ENCODE results near the gene CACNB3.
"Not testable (repeated sequence)": the region's sequence is repeated elsewhere in the genome, so short reads cannot be mapped to it uniquely, and the experiment has no call there.

The CACNB3 gene

DNA sequence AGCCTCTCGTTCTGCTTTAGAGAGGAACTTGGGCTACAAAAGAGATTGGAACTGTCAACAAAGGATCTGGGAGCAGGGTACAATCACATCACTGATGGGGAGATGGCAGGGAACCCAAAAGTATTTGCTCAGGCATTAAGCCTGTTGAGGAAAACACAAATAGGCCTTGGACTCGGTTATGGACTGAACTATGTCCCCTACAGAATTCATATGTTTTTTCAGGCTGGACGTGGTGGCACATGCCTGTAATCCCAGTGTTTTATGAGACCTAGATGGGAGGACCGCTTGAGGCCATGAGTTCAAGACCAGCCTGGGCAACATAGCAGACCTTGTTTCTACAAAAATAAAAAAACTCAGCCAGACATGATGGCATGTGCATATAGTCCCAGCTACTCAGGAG is 19.8 kb downstream of the CACNB3 start:
- Histone ChIP-seq H3K27ac (no peak overlapping the region), H3K4me1 (ENCODE audit: control insufficient read depth in 1 of 2, insufficient read depth in 1 of 2, low read depth in 1 of 2, low read length in 1 of 2) (no peaks in the 10 kb centered on the region), H3K36me3 (peaks cover 93% of the 10 kb centered on the region), H3K4me3 (ENCODE audit: low read depth in 1 of 2, low read length in 1 of 2) (no peak overlapping the region), H3K27me3 (no peaks in the 10 kb centered on the region), H3K9me3 (no peaks in the 10 kb centered on the region)
- TF ChIP-seq CTCF (IDR thresholded peaks at IDR 0.05): no peak

- not testable (repeated sequence) for H3K4me1 ChIP-seq (ENCODE audit: control insufficient read depth in 1 of 2, insufficient read depth in 1 of 2, low read depth in 1 of 2, low read length in 1 of 2); H3K27me3 ChIP-seq; H3K9me3 ChIP-seq; H3K4me3 ChIP-seq (ENCODE audit: low read depth in 1 of 2, low read length in 1 of 2); H3K27ac ChIP-seq
- peaks cover 88% of the 10 kb centered on the region for H3K36me3 ChIP-seq
These were observed 23.7 kb downstream of the CACNB3 start for GRCh38 chr12:48842021-48842420.

DNA sequence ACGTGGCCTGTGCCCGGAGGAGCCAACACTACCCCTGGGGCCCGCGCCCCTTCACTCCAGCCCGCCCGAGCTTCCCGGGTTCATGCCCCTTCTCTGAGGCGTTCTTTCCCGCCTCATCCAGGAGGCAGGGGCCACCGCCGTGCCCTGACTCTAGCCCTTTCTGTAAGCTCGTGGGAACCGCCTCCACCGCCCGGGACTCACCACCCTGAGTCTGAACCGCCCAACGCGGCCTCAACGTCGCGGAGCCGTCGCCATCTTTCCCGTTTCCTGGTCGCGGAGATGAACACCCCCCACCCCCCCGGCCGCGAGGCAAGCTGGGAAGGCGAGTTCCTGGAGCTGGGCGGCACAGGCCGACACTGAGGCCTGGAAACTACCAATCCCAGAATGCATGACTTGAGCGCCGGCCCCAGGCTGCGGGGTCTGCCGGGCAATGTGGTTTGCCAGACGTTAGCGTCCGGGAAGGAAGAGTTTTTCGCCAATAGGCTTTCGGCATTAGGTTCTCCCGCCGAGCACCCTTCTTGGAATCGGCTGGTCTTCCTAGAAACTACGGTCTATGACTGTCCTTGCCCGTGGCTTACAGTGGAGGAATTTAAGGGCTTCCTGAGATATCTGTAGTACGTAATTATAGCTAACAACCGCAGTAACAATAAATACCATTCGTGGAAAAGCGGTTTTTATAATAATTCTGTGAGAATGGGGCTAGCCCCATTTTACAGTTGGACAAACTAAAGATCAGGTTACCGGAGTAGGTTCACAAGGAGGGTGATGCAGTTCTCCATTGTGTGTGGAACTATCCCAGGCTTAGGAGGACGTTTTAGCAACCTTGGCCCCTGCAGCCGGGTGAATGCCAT is 33.8 kb downstream of the CACNB3 start, which contains the start of gene DDX23:
DDX23 (minus strand) TSS at position 281 of the 851 bp plus-strand sequence. CDS start 6,381 bp downstream, outside the sequence.
- peak; percentile 48 for TF ChIP-seq CTCF (IDR thresholded peaks at IDR 0.05)
- Histone ChIP-seq H3K27me3 (peaks cover 6% of the 10 kb centered on the region), H3K4me3 (ENCODE audit: low read depth in 1 of 2, low read length in 1 of 2) (peak within 1 kb of the TSS; percentile 81 to 87), H3K36me3 (peaks cover under 1% of the 10 kb centered on the region), H3K9me3 (no peaks in the 10 kb centered on the region), H3K4me1 (ENCODE audit: control insufficient read depth in 1 of 2, insufficient read depth in 1 of 2, low read depth in 1 of 2, low read length in 1 of 2) (peaks cover 19 to 28% of the 10 kb centered on the region in 2 experiments), H3K27ac (peak within 1 kb of the TSS; percentile 84)

- H3K27me3 ChIP-seq: peaks cover 6% of the 10 kb centered on the region
These were observed 34.7 kb downstream of the CACNB3 start for GRCh38 chr12:48852734-48853688.

GRCh38 chr12:48854488-48854887 is 36.2 kb downstream of the CACNB3 start:
- Histone ChIP-seq H3K27me3 (peaks cover 6% of the 10 kb centered on the region), H3K4me3 (ENCODE audit: low read depth in 1 of 2, low read length in 1 of 2) (no peak overlapping the region), H3K4me1 (ENCODE audit: control insufficient read depth in 1 of 2, insufficient read depth in 1 of 2, low read depth in 1 of 2, low read length in 1 of 2) (peaks cover 19 to 28% of the 10 kb centered on the region in 2 experiments), H3K27ac (no peak overlapping the region), H3K9me3 (no peaks in the 10 kb centered on the region), H3K36me3 (no peaks in the 10 kb centered on the region)
- no peak for TF ChIP-seq CTCF (IDR thresholded peaks at IDR 0.05)

More at GRCh38 chr12:48852734-48853688, 34.7 kb downstream of the CACNB3 start:
- H3K4me3 ChIP-seq (ENCODE audit: low read depth in 1 of 2, low read length in 1 of 2): peak overlapping the region; percentile 81 to 87
- peaks cover 19 to 28% of the 10 kb centered on the region in 2 experiments for H3K4me1 ChIP-seq (ENCODE audit: control insufficient read depth in 1 of 2, insufficient read depth in 1 of 2, low read depth in 1 of 2, low read length in 1 of 2)
- H3K36me3 ChIP-seq: no peaks in the 10 kb centered on the region
- H3K27ac ChIP-seq: peak overlapping the region; percentile 84
- no peaks in the 10 kb centered on the region for H3K9me3 ChIP-seq
- peak; percentile 90 for TF ChIP-seq CTCF (IDR thresholded peaks at IDR 0.05)

DNA sequence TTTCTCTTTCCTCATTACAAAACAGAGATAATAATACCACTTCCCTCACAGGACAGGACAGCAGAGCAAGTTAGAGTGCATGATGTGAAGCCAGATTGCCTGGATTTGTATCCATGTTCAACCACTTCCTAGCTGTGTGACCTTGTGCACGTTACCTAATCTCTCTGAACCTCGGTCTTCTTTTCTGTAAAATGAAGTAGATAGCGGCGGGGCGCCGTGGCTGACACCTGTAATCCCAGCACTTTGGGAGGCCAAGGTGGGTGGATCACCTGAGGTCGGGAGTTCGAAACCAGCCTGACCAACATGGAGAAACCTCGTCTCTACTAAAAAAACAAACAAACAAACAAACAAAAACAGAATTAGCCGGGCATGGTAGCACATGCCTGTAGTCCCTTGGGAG is 36.6 kb downstream of the CACNB3 start:
- not testable (repeated sequence) for H3K4me3 ChIP-seq (ENCODE audit: low read depth in 1 of 2, low read length in 1 of 2); H3K36me3 ChIP-seq; H3K9me3 ChIP-seq; H3K27ac ChIP-seq; H3K27me3 ChIP-seq
- peaks cover 19 to 28% of the 10 kb centered on the region in 2 experiments for H3K4me1 ChIP-seq (ENCODE audit: control insufficient read depth in 1 of 2, insufficient read depth in 1 of 2, low read depth in 1 of 2, low read length in 1 of 2)

Measured in neutrophil (primary cell).